GM03348 (cell line): ENCODE data around the gene PTPN18.
"Not testable (repeated sequence)": the region's sequence is repeated elsewhere in the genome, so short reads cannot be mapped to it uniquely, and the experiment has no call there.

Experiments
- DNase-seq: peaks from one replicate; pipeline ENCODE4 v3.0.0; 2012; ENCODE audit warnings: low spot score

Gene PTPN18

DNA sequence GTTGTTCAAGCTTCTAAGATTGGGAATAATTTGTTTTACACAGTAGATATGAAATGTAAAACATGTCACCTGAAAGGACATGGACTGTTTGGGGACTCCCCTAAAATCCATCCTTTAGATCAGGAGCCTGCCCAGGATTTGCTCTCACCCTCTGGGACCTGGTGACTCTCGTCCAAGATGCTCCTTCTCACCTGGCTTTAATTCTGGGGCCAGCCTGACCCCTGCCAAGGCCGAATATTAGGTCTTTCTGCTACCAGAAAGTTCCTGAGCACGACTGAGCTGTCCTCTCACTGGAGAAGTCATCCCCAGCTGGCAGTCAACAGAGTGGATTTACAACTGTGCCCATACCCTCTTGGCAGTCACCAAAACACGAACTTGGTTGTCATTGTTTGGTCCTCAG, 25.3 kb downstream of the PTPN18 start:
- no peak for DNase-seq

DNA sequence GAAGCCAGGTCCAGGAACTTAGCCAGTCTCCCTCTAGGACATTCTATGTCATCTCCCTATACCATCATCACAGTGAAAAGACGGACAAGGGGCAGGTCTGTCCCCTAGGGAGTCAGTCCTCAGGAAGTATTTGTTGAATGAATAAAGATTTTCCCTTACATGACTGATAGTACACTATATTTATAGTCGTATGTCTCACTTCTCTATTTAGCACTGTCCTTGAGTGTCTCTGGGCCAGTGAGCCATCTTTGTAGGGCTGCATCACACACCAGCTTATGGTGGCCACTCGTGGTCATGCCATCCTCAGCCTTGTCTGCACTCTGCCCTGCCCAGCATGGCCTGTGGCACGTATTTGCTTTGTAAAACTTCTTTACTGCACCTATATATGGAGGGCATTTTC, 25.8 kb downstream of the PTPN18 start:
- no peak for DNase-seq

DNA sequence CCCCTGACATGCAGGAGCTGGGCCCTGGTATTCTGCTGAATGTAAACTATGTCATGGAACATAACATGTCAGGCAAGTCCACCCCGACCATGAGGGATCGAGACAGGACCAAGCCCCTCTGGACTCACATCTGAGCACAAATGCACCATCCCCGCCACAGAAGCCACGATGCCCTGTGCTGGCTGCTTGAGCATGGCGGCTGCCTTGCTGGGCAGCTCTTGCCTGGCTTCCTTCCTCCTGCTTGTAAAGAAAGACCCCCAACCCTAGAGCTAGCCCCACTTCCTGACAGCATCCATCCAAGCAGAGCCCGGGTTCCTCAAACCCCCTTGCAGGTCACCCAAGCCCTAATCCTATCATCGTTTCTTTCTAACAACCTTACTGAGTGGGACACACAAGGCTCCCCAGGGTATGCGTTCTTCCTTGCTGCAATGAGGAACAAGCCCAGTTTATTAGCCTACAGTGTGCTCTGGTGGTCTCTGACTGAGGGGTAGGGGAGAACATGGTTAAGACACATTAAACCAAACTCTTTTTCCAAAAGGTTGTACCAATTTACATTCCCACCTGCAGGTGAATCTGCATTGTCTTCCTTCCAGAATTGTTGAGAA, 26.6 kb downstream of the PTPN18 start:
- DNase-seq, result no peak

DNA sequence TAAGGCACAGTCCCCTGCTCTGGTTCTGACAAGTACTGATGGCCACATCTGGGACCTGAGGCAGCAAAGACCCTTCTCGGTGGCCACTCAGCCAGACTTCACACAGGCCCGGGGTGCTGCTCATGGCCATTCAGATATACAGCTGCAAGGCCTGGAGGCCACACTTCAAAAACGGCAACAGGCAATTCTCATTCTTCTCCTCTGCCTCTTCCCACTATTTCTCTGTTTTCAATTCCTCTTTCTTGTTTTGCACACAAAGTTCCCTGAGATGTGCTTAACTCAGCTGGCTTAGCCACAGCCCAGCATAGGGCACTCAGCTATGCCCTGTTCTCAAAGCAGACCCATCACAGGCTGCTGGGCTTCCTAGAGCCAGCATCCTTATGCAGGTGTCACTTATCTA, 29.9 kb downstream of the PTPN18 start:
- DNase-seq, result no peak

DNA sequence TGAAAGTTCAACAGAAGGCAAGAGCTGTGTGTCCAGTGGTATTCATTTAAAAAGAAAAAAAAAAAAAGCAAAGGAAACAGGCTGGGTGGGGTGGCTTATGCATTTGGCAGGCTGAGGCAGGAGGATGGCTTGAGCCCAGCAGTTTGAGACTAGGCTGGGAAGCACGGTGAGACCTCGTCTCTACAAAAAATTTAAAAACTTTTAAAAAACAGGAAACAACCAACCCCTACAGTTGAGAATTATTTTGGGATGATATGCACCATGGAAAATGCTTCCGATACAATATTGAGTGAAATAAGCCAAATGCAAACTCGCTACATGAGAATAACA, 31.2 kb downstream of the PTPN18 start:
- peak; percentile 34 for DNase-seq

DNA sequence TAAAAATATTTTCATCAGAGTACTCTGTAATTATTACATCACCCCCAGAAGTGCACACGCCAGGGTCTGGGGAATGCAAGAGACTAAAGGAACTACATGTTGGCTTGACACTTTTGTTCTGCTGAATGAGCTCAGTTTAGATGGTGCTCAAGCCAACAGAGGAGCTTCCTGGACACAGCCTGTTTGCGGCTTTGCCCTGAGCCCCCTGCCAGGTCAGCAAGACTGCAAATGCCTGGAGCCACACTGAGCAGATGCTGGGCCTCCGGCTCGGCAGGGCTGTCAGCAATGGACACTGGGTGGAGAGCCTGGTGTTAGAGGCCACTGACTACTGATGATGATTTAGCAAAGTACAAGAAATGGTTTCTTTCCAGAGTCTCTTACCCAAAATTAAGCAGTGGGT, 31.9 kb downstream of the PTPN18 start:
- no peak for DNase-seq

DNA sequence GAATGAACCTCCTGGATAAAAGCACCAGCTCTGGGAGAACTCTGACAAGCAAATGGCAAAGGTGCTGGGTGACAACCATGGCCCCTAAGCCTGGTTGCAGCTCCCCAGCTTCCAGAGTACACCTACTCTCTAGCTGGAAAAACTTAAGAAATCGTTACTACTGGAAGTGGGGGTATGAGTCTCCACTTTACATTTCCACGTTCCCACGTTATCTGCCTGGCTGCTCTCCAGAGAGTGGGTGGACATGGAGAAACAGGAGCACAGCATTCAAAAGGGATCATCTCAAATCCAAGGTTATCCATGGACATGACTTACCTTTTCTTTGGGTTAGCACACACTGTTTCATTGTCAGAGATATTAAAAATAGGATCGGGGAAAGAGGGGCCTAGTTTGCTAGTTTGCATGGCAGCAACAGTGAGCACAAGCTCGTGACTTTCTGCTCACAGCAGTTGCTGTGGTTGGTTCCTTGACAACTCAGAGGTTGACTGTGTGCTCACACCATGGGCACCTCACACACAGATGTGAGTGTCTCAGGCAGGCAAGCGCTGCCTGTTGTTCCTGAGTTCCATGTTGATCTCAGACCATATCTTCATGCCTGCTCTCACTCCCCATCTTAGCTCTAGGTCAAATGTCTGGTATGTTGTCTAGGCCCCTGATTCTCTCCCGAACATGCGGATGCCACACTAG, 32.5 kb downstream of the PTPN18 start:
- no peak for DNase-seq

DNA sequence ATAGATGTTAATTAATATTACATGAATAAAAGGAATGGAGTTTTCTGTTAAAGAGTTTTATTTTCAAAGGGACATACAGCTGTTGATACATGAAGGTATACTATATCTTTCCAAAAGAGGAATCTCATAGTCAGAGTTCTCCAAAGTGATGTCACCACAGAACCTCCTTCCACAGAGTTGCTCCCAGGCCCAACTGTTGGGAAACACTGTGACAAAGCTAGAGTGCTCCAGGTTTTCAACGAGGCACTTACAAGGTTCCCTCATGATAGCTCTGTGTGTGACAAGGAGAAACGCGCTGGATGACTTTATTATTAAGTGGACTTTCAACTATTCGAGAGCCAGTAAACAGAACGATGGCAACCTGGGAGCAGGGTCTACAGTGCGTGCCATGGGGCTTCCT, 33.5 kb downstream of the PTPN18 start:
- DNase-seq, result no peak

DNA sequence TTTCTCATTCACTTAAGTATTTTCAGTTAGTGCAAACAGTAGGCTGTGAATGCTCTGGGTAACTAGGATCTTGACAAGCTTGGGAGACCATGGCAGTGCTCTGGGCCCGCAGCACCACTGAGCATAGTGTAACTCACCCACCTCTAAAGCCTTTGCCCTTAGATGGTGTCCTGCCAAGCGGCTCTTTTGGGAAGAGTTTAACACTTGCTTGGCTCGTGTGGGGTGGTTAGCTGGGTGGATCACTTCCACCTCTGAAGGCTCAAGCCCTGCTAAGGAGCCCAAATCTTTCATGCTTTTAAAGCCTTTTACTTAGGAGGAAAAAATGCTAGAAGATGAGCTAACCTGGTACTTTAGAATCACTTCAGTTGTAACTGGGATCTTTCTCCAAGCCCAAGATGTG, 33.9 kb downstream of the PTPN18 start:
- DNase-seq, result no peak

DNA sequence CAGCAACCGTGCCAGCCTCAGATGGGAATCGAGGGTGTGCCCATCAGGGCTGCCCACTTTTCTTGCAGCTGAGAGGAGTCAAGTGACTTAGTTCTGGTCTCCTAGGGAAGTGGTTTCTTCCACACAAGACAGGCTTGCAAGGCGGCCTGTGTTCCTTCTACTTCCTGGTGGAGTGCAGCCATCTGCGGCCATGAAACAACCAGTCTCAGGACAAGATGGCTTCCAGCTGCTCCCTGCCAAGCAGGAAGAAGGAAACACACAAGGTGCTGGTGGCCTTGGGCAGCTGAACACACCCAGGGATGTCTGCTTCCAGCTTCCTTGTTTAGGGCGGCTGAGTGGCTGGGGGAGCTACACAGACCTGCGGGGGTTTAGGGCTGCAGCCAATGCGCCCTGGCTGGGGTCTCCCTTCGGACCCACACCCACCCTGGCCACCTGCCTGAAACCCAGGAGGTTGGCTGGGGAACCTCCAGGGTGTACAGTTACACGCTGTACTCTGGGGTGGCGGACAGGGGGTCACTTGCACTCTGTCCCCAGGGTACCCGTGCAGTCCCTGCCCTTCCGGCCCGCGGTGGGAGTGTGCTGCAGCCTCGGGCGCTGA, 34.7 kb downstream of the PTPN18 start:
- DNase-seq, result no peak

DNA sequence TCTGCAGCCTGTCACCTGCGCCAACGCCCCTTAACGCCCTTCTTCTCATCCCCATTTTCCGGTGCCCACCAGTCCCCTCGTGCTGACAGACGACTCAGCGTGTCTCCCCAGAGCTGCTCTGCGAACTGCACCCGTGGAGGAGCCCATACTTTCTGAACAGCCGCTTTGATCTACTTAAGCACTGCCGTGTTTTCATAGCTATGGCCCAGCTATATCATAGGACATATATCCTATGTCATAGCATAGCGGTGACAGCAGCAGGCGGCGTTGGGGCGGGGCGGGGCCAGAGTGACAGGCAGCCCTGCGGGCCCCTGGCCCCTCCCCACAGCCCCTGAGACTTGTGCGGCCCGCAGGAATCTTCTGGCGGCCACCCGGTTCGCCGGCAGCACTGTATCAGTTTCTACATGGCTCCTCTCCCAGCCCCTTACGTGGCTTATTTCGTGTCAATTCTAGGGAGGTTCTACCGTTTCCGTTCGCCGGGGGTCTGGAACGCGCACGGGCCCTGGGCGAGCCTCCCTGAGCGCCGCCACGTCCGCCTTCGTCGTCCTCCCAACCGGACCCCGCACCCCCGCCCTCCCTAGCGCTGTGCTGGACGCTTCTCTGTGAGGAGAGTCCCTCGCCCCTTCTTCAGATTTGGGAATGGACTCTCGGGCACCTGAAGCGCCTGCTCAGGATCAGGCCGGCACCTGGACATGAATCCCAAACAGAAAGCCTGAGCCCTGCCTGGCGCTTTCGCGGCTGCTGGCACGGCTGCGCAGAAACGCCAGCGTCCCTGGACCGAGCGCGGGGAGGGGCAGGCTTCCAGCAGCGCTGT, 35.4 kb downstream of the PTPN18 start:
- peak; percentile 92 for DNase-seq

DNA sequence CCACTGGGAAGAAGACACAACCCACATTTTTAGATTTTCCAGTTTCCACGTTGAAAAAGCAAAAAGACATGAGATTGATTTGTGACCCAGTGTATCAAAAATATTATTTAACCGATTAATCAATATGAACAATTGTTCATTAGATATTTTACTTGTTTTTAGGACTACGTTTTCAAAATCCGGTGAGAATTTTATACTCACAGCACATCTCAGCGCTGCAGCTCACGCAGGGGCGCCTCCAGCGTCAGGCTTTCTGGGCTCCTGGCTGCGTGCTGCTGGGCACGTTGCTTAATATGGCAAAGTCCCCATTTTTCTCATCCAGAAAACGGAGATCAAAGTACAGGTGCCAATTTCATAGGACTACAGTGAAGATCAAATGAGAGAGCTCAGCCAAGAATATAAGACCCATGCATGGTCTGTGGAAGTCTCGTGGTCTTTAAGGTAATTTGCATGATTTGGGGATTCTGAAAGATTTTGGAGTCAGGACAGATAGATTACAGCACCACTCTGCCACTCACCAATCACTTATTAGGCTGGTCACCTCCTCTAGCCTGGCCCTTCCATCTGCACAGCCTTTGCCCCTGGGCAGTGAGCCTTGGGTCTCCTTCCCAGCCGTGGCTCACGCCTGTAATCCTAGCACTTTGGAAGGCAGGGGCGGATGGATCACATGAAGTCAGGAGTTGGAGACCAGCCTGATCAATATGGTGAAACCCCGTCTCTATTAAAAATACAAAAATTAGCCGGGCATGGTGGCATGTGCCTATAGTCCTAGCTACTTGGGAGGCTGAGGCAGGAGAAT, 36.2 kb downstream of the PTPN18 start:
- peak; percentile 61 for DNase-seq

DNA sequence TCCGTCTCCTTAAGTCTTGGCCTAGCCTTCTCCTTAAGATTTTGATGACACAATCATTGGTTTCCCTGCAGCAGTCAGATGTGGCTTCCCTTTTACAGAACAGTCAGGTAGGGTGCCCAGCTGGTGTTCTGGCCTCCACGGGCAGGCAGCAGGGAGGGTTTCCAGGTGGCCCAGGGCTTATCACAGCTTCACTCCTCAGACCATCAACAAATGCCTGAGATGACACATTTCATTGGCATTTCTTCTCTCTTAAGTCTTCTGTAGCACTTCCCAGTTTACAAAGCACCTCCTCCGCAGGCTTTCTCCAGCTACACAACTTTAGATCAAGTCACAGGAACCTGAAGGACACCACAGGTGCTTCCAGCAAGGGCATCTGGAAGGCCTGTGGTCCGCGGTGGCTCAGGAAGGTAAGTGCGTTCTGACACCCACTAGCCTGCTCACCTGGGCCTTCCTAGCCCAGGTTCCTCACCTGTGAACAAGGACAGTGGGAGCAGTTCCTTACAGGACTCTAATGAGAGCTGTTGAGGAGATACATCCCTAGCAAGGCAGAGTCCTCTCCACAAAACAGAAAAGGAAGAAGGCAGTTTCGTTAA, 37.6 kb downstream of the PTPN18 start:
- DNase-seq, result no peak

DNA sequence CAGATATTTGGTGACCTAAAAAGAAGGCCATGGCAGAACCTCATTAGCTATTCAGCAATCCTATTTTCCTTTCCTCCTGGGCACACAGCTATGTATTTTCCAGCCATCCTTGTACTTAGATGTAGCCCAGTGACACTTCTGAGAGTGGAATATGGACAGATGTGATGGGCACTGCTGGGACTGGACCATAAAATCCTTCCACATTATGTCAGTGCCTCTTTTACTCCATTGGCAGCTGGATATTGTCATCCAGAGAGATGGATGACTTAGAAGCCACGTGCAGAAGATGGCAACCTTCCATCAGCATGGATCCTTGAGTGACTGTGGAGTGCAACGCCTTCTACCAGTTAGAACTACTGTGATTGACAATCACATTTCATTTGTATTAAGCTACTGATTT, 50.4 kb downstream of the PTPN18 start:
- DNase-seq, result not testable (repeated sequence)

DNA sequence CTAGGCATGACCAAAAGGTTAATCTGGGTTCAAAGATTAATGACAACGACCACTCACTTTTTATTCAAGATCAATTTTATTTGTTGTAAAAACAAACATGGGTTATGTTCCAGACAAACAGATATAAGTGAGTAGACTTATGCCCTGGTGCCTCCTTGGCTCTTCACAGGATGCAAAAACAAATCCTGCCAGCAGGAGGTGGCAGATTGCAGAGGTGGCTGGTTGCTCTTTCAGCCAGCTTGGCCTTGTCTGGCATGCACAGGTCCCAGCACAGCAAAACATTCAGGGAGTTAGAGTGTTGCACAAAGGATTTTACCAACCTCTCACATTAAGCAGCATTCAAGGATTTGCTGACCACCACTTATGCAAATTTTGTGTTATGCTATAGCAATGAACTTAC, 60.8 kb downstream of the PTPN18 start:
- DNase-seq, result not testable (repeated sequence)

DNA sequence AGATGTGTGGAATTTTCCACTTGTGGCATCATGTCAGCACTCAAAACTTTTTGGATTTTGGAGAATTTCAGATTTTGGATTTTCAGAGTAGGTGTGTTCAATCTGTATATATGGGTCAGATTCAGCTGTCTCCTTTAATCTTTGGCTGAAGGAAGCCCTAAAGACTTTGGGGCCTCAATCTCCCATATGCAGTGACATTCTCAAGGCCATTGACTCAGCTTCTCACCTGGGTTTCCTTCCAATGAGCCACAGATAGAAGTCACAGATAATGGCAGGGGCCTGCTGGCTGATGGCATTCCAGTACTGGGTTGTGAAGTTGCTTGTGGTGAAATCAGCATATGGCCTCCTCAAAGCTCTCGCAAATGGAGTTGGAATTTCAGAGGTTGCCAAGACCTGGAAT, 63.0 kb downstream of the PTPN18 start:
- not testable (repeated sequence) for DNase-seq
